Neuron (in vitro differentiated cells): ENCODE data around the gene CAPS2.
A peak's percentile ranks its signal among the peaks of the same experiment; 100 is the strongest.

Experiments
- H2AFZ ChIP-seq: one replicate; pipeline ENCODE4 v1.6.1; 2013; ENCODE audit warnings: low read depth, mild to moderate bottlenecking, inconsistent platforms, low read length, moderate library complexity
- H3K27me3 ChIP-seq: one replicate; pipeline ENCODE4 v1.6.1; 2013; ENCODE audit warnings: low read length; ENCODE audit not compliant: insufficient read depth
- H3K36me3 ChIP-seq: one replicate; pipeline ENCODE4 v1.6.1; 2013; ENCODE audit warnings: low read length; ENCODE audit not compliant: insufficient read depth
- H3K4me1 ChIP-seq: one replicate; pipeline ENCODE4 v1.6.1; 2013; ENCODE audit warnings: low read length; ENCODE audit not compliant: insufficient read depth
- H3K4me3 ChIP-seq: 2 replicates; pipeline ENCODE4 v1.5.1; 2013; ENCODE audit warnings: mild to moderate bottlenecking, low read length, moderate library complexity
- H3K9me3 ChIP-seq: one replicate; pipeline ENCODE4 v1.6.1; 2013; ENCODE audit warnings: low read length

The CAPS2 gene

GRCh38 chr12:75334384-75335030 lies 4.4 kb upstream of the CAPS2 start, which contains the start of gene GLIPR1L1:
TSS of gene GLIPR1L1 (plus strand) at chr12:75334670. CDS start at chr12:75334729, 59 bp downstream.
- peak within 1 kb of the TSS; percentile 42 for H3K4me3 ChIP-seq
- no peaks in the 10 kb centered on the region for H3K9me3 ChIP-seq
- no peaks in the 10 kb centered on the region for H3K27me3 ChIP-seq

GRCh38 chr12:75327642-75328041 lies 2.5 kb downstream of the CAPS2 start:
- H2AFZ ChIP-seq = no peak overlapping the region
- peaks cover 6% of the 10 kb centered on the region for H3K4me1 ChIP-seq
- no peaks in the 10 kb centered on the region for H3K36me3 ChIP-seq
- no peak overlapping the region for H3K4me3 ChIP-seq
- no peaks in the 10 kb centered on the region for H3K9me3 ChIP-seq
- no peaks in the 10 kb centered on the region for H3K27me3 ChIP-seq

More at GRCh38 chr12:75334384-75335030, 4.4 kb upstream of the CAPS2 start, which contains the start of gene GLIPR1L1:
- Histone ChIP-seq H3K36me3 (no peaks in the 10 kb centered on the region), H3K4me1 (peaks cover 5% of the 10 kb centered on the region), H2AFZ (peak within 1 kb of the TSS; percentile 29)

DNA sequence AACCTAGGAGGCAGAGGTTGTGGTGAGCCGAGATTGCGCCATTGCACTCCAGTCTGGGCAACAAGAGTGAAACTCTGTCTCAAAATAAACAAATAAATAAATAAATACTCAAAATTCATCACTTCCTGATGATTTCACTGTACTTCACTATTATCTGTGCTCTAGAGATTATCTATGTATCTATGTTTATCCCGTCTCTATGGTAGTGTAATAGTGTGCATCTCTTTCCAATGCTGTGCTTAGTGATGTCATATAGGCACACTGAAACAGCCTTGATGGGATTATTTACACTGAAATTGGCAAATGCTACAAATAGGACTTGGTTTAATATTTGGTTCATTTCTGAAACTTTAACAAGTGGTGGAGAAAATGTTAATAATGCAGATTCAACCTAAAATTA lies 6.5 kb downstream of the CAPS2 start:
- Histone ChIP-seq H3K4me3 (no peak overlapping the region), H3K9me3 (no peaks in the 10 kb centered on the region), H3K4me1 (peaks cover 8% of the 10 kb centered on the region), H3K36me3 (no peaks in the 10 kb centered on the region), H3K27me3 (no peaks in the 10 kb centered on the region), H2AFZ (no peak overlapping the region)

DNA sequence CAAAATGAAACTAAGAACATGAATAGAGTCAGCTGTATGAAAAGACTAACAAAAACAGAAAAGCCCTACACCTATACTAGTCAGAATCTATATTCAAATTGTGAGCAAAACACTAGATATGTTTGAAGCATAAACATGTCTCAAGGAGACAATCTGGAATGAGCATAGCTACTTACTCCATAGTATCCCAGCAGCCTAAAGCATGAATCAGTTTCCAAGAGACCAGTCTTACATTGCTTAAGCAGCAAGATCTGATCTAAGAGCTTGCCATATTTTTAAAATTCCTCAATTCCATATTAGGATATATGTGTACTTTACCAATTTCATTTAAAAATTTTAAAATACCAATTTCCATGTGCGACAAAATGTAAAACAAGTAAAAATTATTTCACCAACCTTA lies 7.7 kb downstream of the CAPS2 start:
- H3K9me3 ChIP-seq = no peaks in the 10 kb centered on the region
- no peaks in the 10 kb centered on the region for H3K27me3 ChIP-seq
- H3K36me3 ChIP-seq = no peaks in the 10 kb centered on the region
- no peak overlapping the region for H3K4me3 ChIP-seq
- no peak overlapping the region for H2AFZ ChIP-seq
- H3K4me1 ChIP-seq = peaks cover 8% of the 10 kb centered on the region

- no peak overlapping the region for H2AFZ ChIP-seq
- peaks cover 8% of the 10 kb centered on the region for H3K4me1 ChIP-seq
- H3K4me3 ChIP-seq = no peak overlapping the region
- H3K9me3 ChIP-seq = no peaks in the 10 kb centered on the region
- H3K27me3 ChIP-seq = no peaks in the 10 kb centered on the region
- no peaks in the 10 kb centered on the region for H3K36me3 ChIP-seq
Observed at GRCh38 chr12:75317784-75318183, 12.3 kb downstream of the CAPS2 start.

GRCh38 chr12:75315518-75315917 lies 14.6 kb downstream of the CAPS2 start:
- Histone ChIP-seq H3K36me3 (no peaks in the 10 kb centered on the region), H3K4me1 (peaks cover 8% of the 10 kb centered on the region), H2AFZ (no peak overlapping the region), H3K27me3 (no peaks in the 10 kb centered on the region), H3K4me3 (no peak overlapping the region), H3K9me3 (no peaks in the 10 kb centered on the region)

GRCh38 chr12:75311369-75311768 lies 18.8 kb downstream of the CAPS2 start:
- H3K36me3 ChIP-seq = no peaks in the 10 kb centered on the region
- no peak overlapping the region for H2AFZ ChIP-seq
- H3K9me3 ChIP-seq = no peaks in the 10 kb centered on the region
- H3K27me3 ChIP-seq = no peaks in the 10 kb centered on the region
- H3K4me1 ChIP-seq = no peaks in the 10 kb centered on the region
- H3K4me3 ChIP-seq = no peak overlapping the region

GRCh38 chr12:75308279-75308678 lies 21.8 kb downstream of the CAPS2 start:
- H3K4me1 ChIP-seq = no peaks in the 10 kb centered on the region
- no peaks in the 10 kb centered on the region for H3K27me3 ChIP-seq
- no peaks in the 10 kb centered on the region for H3K9me3 ChIP-seq
- no peaks in the 10 kb centered on the region for H3K36me3 ChIP-seq
- H2AFZ ChIP-seq = no peak overlapping the region
- H3K4me3 ChIP-seq = no peak overlapping the region

- no peak overlapping the region for H3K4me3 ChIP-seq
- no peaks in the 10 kb centered on the region for H3K27me3 ChIP-seq
- no peaks in the 10 kb centered on the region for H3K9me3 ChIP-seq
- H2AFZ ChIP-seq = no peak overlapping the region
- no peaks in the 10 kb centered on the region for H3K4me1 ChIP-seq
- H3K36me3 ChIP-seq = no peaks in the 10 kb centered on the region
Observed at GRCh38 chr12:75305412-75306332, 24.5 kb downstream of the CAPS2 start.

- H3K4me1 ChIP-seq = no peaks in the 10 kb centered on the region
- no peaks in the 10 kb centered on the region for H3K36me3 ChIP-seq
- no peaks in the 10 kb centered on the region for H3K27me3 ChIP-seq
- H3K4me3 ChIP-seq = no peak overlapping the region
- H3K9me3 ChIP-seq = no peaks in the 10 kb centered on the region
- no peak overlapping the region for H2AFZ ChIP-seq
Observed at GRCh38 chr12:75302781-75303180, 27.3 kb downstream of the CAPS2 start.

- no peaks in the 10 kb centered on the region for H3K27me3 ChIP-seq
- no peaks in the 10 kb centered on the region for H3K9me3 ChIP-seq
- H3K4me1 ChIP-seq = no peaks in the 10 kb centered on the region
- H3K36me3 ChIP-seq = no peaks in the 10 kb centered on the region
- H2AFZ ChIP-seq = no peak overlapping the region
- H3K4me3 ChIP-seq = no peak overlapping the region
Observed at GRCh38 chr12:75302225-75302624, 27.9 kb downstream of the CAPS2 start.

DNA sequence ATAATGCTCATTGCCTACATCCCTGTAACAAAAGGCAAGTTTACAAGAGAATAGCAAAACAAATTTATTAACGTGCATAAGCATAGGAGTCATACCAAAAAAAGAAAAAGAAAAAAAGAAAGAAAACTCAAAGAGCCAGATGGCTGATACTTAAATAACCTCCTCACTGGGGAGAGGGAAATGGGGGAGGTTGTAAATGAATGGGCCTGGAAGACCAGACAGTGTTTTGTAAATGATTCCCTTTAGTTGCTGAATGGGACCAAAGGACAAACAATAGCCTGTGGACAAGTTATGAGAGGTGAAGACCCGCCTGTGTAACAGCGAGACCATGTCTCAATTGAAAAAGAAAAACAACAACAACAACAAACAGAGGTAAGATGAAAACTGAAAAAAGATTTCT lies 35.3 kb downstream of the CAPS2 start:
- Histone ChIP-seq H3K27me3 (no peaks in the 10 kb centered on the region), H2AFZ (no peak overlapping the region), H3K36me3 (no peaks in the 10 kb centered on the region), H3K4me1 (no peaks in the 10 kb centered on the region), H3K9me3 (no peaks in the 10 kb centered on the region), H3K4me3 (no peak overlapping the region)

GRCh38 chr12:75294336-75294735 lies 35.8 kb downstream of the CAPS2 start:
- H3K4me3 ChIP-seq = no peak overlapping the region
- H3K9me3 ChIP-seq = no peaks in the 10 kb centered on the region
- H3K27me3 ChIP-seq = no peaks in the 10 kb centered on the region

More at GRCh38 chr12:75294336-75294735, 35.8 kb downstream of the CAPS2 start:
- H3K4me1 ChIP-seq = no peaks in the 10 kb centered on the region
- H3K36me3 ChIP-seq = no peaks in the 10 kb centered on the region
- H2AFZ ChIP-seq = no peak overlapping the region
